H1 (cell line): ENCODE measurements around the gene ARMH3. TPM values are rescaled to one million over a fixed set of nuclear protein-coding genes. Genes with fewer than 3 reads are reported as not detected.

Source experiments
- ATF2 ChIP-seq: IDR thresholded peaks from 2 replicates; pipeline ENCODE4 v1.6.1; 2012; ENCODE audit warnings: low read length, inconsistent platforms
- BCL11A ChIP-seq, 2 experiments: IDR thresholded peaks; one replicate each; pipeline ENCODE4 v1.6.1; 2011; ENCODE audit warnings: low read depth in 2 of 2, low read length in 2 of 2, mild to moderate bottlenecking in 2 of 2
- CBX8 ChIP-seq: fragments of 300-800, 300-1000 bp; sonication (generic); IDR thresholded peaks from 2 replicates; pipeline ENCODE4 v1.7.1; 2016; ENCODE audit warnings: low read depth, low read length, borderline replicate concordance
- CHD2 ChIP-seq: IDR thresholded peaks from 2 replicates; pipeline ENCODE4 v1.6.1; 2012; ENCODE audit warnings: low read length, improper control_type of control experiment
- TEAD4 ChIP-seq: IDR thresholded peaks from 2 replicates; pipeline ENCODE4 v1.6.1; 2012; ENCODE audit warnings: low read depth, low read length, inconsistent platforms, mixed read lengths
- polyA plus RNA-seq, 7 experiments: library from polyadenylated mRNA; depleted of rRNA in 3 of 7; stranded (reverse) in 5 of 7; unstranded in 2 of 7; fragments of >200 nt in 5 of 7; fragments of 200-250 nt in 2 of 7; gene quantifications; 1 replicate in 5 of 7; 2 replicates in 1 of 7; 4 replicates in 1 of 7; pipeline versions ENCODE4 v1.2.1 to v1.2.3, GENCODE V29; 2011 to 2013; ENCODE audit warnings: missing spikeins in 2 of 7, mixed read lengths in 2 of 7
- total RNA-seq: library from RNA; stranded (reverse); fragmentation: NEBNext Ultra II Directional; extraction: Animal tissue kit (Norgen Biotek cat#: 25700); gene quantifications from 2 replicates; pipeline ENCODE4 v1.2.1, GENCODE V29; 2021

ARMH3 gene
- total and polyA plus RNA-seq, 2 of the 8 experiments (the other 6 are each of a cell fraction or from before 2014, with no cell fraction given) = 11.6 to 18.3 TPM

GRCh38 chr10:101879456-101880231 is 176.3 kb downstream of the ARMH3 start (continued):
- TF ChIP-seq ATF2 (no peak), CBX8 (no peak), BCL11A (IDR thresholded peaks at IDR 0.05; ENCODE audit: low read depth in 2 of 2, low read length in 2 of 2) (no peak), TEAD4 (no peak), CHD2 (no peak)
